Fibroblast of lung (primary cell): ENCODE measurements around the gene MXRA8. TPM values are rescaled to one million over a fixed set of nuclear protein-coding genes. Genes with fewer than 3 reads are reported as not detected.

Experiments used
- DNase-seq, 2 donors: peaks; one replicate each; pipeline versions ENCODE4 v3.0.0 to v3.0.0-alpha.2; 2010; ENCODE audit warnings: low read depth in 2 of 2
- H2AFZ ChIP-seq: 2 replicates; pipeline ENCODE4 v1.5.1; 2012; ENCODE audit warnings: low read length, control low read depth, inconsistent platforms
- H3K27ac ChIP-seq: 2 replicates; pipeline ENCODE4 v1.5.1; 2011; ENCODE audit warnings: low read length, control low read depth; ENCODE audit not compliant: insufficient read depth
- H3K27me3 ChIP-seq: 2 replicates; pipeline ENCODE4 v1.5.1; 2011; ENCODE audit warnings: mild to moderate bottlenecking, low read length; ENCODE audit not compliant: control insufficient read depth, insufficient read depth
- H3K36me3 ChIP-seq: 2 replicates; pipeline ENCODE4 v1.5.1; 2011; ENCODE audit warnings: low read length; ENCODE audit not compliant: control insufficient read depth, insufficient read depth
- H3K4me1 ChIP-seq: 2 replicates; pipeline ENCODE4 v1.5.1; 2011; ENCODE audit warnings: low read length; ENCODE audit not compliant: control insufficient read depth, insufficient read depth; ENCODE audit errors: extremely low read depth
- H3K4me2 ChIP-seq: 2 replicates; pipeline ENCODE4 v1.5.1; 2011; ENCODE audit warnings: low read length, control low read depth; ENCODE audit not compliant: insufficient read depth; ENCODE audit errors: extremely low read depth
- H3K4me3 ChIP-seq, 4 experiments: fragments of 200-600 bp in 1 of 4; sonication (generic) in 1 of 4; replicated peaks in 1 of 4; 2 replicates each; pipeline ENCODE4 v1.5.1; 2011 to 2016; ENCODE audit warnings: low read length in 4 of 4, low read depth in 3 of 4, mild to moderate bottlenecking in 3 of 4, control low read depth in 2 of 4, inconsistent platforms in 1 of 4, mixed read lengths in 1 of 4; ENCODE audit not compliant: insufficient read depth in 1 of 4; ENCODE audit errors: control extremely low read depth in 1 of 4
- H3K79me2 ChIP-seq: 2 replicates; pipeline ENCODE4 v1.5.1; 2012; ENCODE audit warnings: mild to moderate bottlenecking, low read length, inconsistent platforms; ENCODE audit not compliant: control insufficient read depth, insufficient read depth
- H3K9ac ChIP-seq: 2 replicates; pipeline ENCODE4 v1.5.1; 2011; ENCODE audit warnings: mild to moderate bottlenecking, low read length, control low read depth; ENCODE audit not compliant: insufficient read depth
- H3K9me3 ChIP-seq: 2 replicates; pipeline ENCODE4 v1.5.1; 2012; ENCODE audit warnings: low read depth, low read length; ENCODE audit not compliant: control insufficient read depth, insufficient read depth
- H4K20me1 ChIP-seq: 2 replicates; pipeline ENCODE4 v1.5.1; 2011; ENCODE audit warnings: low read length; ENCODE audit not compliant: control insufficient read depth, insufficient read depth; ENCODE audit errors: extremely low read depth
- CTCF ChIP-seq, 2 donors: IDR thresholded peaks in 1 of 2; conservative IDR thresholded peaks in 1 of 2; 1 replicate in 1 of 2; 2 replicates in 1 of 2; pipeline ENCODE4 v1.5.1; 2011 to 2012; ENCODE audit warnings: low read length in 2 of 2, control low read depth in 1 of 2, inconsistent platforms in 1 of 2, low read depth in 1 of 2, mild to moderate bottlenecking in 1 of 2
- EZH2 ChIP-seq: IDR thresholded peaks from 2 replicates; pipeline ENCODE4 v1.5.1; 2012; ENCODE audit warnings: low read length, control low read depth, mild to moderate bottlenecking; ENCODE audit errors: missing control alignments
- polyA plus RNA-seq, 2 donors: library from polyadenylated mRNA; depleted of rRNA in 1 of 2; stranded (reverse) in 1 of 2; unstranded in 1 of 2; fragments of >200 nt; gene quantifications; 2 replicates each; pipeline ENCODE4 v1.2.1, GENCODE V29; 2011 to 2012; ENCODE audit warnings: missing spikeins in 1 of 2
- total RNA-seq: library from RNA; depleted of rRNA; stranded (reverse); fragments of >200 nt; gene quantifications from 2 replicates; pipeline ENCODE4 v1.2.1, GENCODE V29; 2014

The MXRA8 gene
- total and polyA plus RNA-seq, 2 donors (not counting 1 experiment from before 2014, with no cell fraction given), result 205 to 397 TPM

- Histone ChIP-seq H3K4me1 (no peaks in the 10 kb centered on the region), H3K4me3 (no peak overlapping the region), H2AFZ (no peak overlapping the region), H3K4me2 (no peak overlapping the region), H3K27ac (no peak overlapping the region), H3K36me3 (peaks cover 13% of the 10 kb centered on the region), H4K20me1 (no peaks in the 10 kb centered on the region), H3K27me3 (no peaks in the 10 kb centered on the region), H3K9ac (no peak overlapping the region), H3K79me2 (no peaks in the 10 kb centered on the region), H3K9me3 (no peaks in the 10 kb centered on the region)
- no peak for DNase-seq
- no peak for TF ChIP-seq CTCF (conservative IDR thresholded peaks at IDR 0.05 in 1 of 2, IDR thresholded peaks at IDR 0.05 in 1 of 2; ENCODE audit: low read depth in 1 of 2, low read length in 2 of 2)
- TF ChIP-seq EZH2, result no peak
Observed at GRCh38 chr1:1332774-1333480, 25.4 kb downstream of the MXRA8 start.

GRCh38 chr1:1332031-1332755 lies 26.2 kb downstream of the MXRA8 start:
- no peaks in the 10 kb centered on the region for H3K4me1 ChIP-seq
- H3K79me2 ChIP-seq, result no peaks in the 10 kb centered on the region
- no peak for DNase-seq
- H2AFZ ChIP-seq, result no peak overlapping the region
- H4K20me1 ChIP-seq, result no peaks in the 10 kb centered on the region
- H3K9me3 ChIP-seq, result no peaks in the 10 kb centered on the region
- peaks cover 14% of the 10 kb centered on the region for H3K36me3 ChIP-seq
- no peak for TF ChIP-seq CTCF (conservative IDR thresholded peaks at IDR 0.05 in 1 of 2, IDR thresholded peaks at IDR 0.05 in 1 of 2; ENCODE audit: low read depth in 1 of 2, low read length in 2 of 2)
- TF ChIP-seq EZH2, result no peak
- no peak overlapping the region for H3K4me3 ChIP-seq
- H3K27ac ChIP-seq, result no peak overlapping the region
- H3K9ac ChIP-seq, result no peak overlapping the region
- no peak overlapping the region for H3K4me2 ChIP-seq
- no peaks in the 10 kb centered on the region for H3K27me3 ChIP-seq

- Histone ChIP-seq H3K79me2 (no peaks in the 10 kb centered on the region), H3K4me2 (no peak within 1 kb of the TSS), H3K4me3 (no peak within 1 kb of the TSS), H4K20me1 (no peaks in the 10 kb centered on the region), H3K27ac (no peak within 1 kb of the TSS), H3K27me3 (no peaks in the 10 kb centered on the region), H3K4me1 (no peaks in the 10 kb centered on the region), H3K36me3 (peaks cover 11% of the 10 kb centered on the region), H3K9me3 (no peaks in the 10 kb centered on the region), H3K9ac (no peak within 1 kb of the TSS), H2AFZ (no peak within 1 kb of the TSS)
- TF ChIP-seq EZH2 (no peak), CTCF (conservative IDR thresholded peaks at IDR 0.05 in 1 of 2, IDR thresholded peaks at IDR 0.05 in 1 of 2; ENCODE audit: low read depth in 1 of 2, low read length in 2 of 2) (no peak)
- no peak for DNase-seq
Observed at GRCh38 chr1:1331068-1331965, 27.0 kb downstream of the MXRA8 start, which contains the start of gene TAS1R3. TAS1R3 (plus strand) TSS chr1:1331280; CDS start chr1:1331346, 66 bp downstream.
